Measurements from ENCODE around the gene LIPJ.

DNA sequence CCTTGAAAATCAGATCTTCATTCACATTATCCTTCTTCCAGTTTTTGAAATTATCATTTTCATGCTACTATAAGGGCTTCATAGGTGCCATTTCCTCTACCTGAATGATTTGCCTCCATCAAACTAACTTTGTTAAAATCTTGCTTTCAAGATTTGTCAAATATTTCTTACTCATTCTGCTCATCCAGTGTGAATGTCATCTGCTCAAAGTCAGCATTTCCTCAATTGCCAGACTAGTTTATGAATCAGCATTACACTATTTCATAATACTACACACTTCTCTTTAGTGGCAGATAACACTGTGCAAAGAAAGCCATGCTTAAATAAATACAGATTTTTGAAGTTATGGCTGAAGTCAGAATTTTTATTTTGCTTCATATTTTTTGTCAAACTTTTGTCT, 56.4 kb downstream of the LIPJ start:
- TF ChIP-seq POLR2AphosphoS5 (IDR thresholded peaks at IDR 0.05) (no peak), CTCF (IDR thresholded peaks at IDR 0.05) (no peak)

Measured in prostate gland (tissue), 2 donors.